ENCODE results near the gene CLDN7.

The CLDN7 gene

GRCh38 chr17:7293816-7294613, 31.7 kb upstream of the CLDN7 start:
- DNase-seq (ENCODE audit: low read depth) = no peak

DNA sequence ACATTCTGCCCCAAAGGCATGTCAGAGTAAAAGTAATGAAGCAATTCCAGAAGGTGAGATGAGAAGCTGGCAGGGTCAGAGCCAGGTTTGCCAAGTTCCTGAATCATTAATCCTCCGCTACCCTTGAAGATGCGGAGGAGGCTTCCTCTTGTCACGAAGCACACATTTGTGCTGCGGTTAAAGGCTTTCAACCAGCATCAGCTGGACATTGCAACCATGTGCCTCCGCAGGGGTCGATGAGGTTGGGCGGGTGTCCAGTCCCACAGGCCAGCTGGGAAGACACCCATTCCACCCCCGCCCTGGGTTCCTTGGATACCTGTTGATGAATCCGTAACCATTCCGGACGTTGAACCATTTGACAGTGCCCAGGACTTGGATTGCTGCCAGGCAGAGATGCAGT, 30.9 kb upstream of the CLDN7 start:
- no peak for DNase-seq (ENCODE audit: low read depth)
- no peak overlapping the region for H3K4me3 ChIP-seq (ENCODE audit: low read depth, low read length)
- TF ChIP-seq, protein P1, sequence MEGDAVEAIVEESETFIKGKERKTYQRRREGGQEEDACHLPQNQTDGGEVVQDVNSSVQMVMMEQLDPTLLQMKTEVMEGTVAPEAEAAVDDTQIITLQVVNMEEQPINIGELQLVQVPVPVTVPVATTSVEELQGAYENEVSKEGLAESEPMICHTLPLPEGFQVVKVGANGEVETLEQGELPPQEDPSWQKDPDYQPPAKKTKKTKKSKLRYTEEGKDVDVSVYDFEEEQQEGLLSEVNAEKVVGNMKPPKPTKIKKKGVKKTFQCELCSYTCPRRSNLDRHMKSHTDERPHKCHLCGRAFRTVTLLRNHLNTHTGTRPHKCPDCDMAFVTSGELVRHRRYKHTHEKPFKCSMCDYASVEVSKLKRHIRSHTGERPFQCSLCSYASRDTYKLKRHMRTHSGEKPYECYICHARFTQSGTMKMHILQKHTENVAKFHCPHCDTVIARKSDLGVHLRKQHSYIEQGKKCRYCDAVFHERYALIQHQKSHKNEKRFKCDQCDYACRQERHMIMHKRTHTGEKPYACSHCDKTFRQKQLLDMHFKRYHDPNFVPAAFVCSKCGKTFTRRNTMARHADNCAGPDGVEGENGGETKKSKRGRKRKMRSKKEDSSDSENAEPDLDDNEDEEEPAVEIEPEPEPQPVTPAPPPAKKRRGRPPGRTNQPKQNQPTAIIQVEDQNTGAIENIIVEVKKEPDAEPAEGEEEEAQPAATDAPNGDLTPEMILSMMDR (IDR thresholded peaks at IDR 0.05; ENCODE audit: insufficient read depth, low read depth, low read length, missing control alignments) = no peak

More at GRCh38 chr17:7293816-7294613, 31.7 kb upstream of the CLDN7 start:
- TF ChIP-seq, protein P1 (IDR thresholded peaks at IDR 0.05; ENCODE audit: insufficient read depth, low read depth, low read length, missing control alignments) = no peak
- no peak overlapping the region for H3K4me3 ChIP-seq (ENCODE audit: low read depth, low read length)

GRCh38 chr17:7292729-7293128, 30.5 kb upstream of the CLDN7 start:
- no peak for DNase-seq (ENCODE audit: low read depth)
- H3K4me3 ChIP-seq (ENCODE audit: low read depth, low read length) = no peak overlapping the region
- TF ChIP-seq, protein P1 (IDR thresholded peaks at IDR 0.05; ENCODE audit: insufficient read depth, low read depth, low read length, missing control alignments) = no peak

DNA sequence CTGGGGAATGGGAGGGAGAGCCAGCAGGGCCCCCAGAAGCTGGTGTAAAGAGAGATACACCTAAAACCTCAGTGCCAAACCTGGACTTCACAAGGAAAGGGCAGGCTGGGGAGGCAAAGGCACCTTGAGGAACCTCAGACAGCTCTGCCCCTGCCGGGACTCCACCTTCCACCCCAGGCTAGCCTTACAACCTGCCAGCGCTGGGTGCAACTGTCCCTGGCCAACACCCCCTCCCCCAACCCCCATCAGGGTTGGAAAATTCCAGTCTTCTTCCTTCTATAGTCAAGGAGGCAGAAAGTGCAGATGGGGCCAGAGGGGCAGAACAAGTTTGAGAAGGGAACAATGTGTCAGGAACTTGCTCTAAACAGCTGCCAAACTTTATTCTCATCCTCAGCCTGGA, 29.9 kb upstream of the CLDN7 start:
- TF ChIP-seq, protein P1 (IDR thresholded peaks at IDR 0.05; ENCODE audit: insufficient read depth, low read depth, low read length, missing control alignments) = no peak
- no peak overlapping the region for H3K4me3 ChIP-seq (ENCODE audit: low read depth, low read length)
- no peak for DNase-seq (ENCODE audit: low read depth)

DNA sequence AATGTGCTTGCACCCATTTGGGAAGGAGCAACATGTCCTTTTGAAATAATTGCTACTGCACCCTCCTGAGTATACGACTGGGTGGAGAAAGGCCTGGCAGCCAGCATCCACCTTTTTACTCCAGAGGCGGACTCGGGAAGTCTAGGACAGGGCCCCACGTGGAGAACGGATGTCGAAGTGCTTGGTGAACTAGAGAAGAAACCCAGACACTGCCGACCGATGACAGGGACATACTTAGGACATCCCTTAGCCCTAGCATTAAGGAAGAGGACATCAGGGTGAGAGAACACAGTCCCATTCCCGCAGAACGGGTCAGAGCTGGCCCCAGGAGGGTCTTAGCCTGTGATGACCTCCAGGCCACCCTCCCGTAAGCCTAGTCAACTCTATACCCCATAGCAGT, 28.4 kb upstream of the CLDN7 start:
- TF ChIP-seq, protein P1 (IDR thresholded peaks at IDR 0.05; ENCODE audit: insufficient read depth, low read depth, low read length, missing control alignments) = no peak
- DNase-seq (ENCODE audit: low read depth) = no peak

GRCh38 chr17:7290166-7290565, 27.9 kb upstream of the CLDN7 start:
- no peak for DNase-seq (ENCODE audit: low read depth)
- no peak overlapping the region for H3K4me3 ChIP-seq (ENCODE audit: low read depth, low read length)
- TF ChIP-seq, protein P1 (IDR thresholded peaks at IDR 0.05; ENCODE audit: insufficient read depth, low read depth, low read length, missing control alignments) = no peak

More for the DNA sequence above, 28.4 kb upstream of the CLDN7 start:
- no peak overlapping the region for H3K4me3 ChIP-seq (ENCODE audit: low read depth, low read length)
